Panc1 (cell line): ENCODE measurements around the gene PTGFR.

Source experiments
- POLR2AphosphoS5 ChIP-seq: IDR thresholded peaks from 2 replicates; pipeline ENCODE4 v1.6.1; 2012; ENCODE audit warnings: mild to moderate bottlenecking, low read depth, low read length, moderate library complexity
- SIN3A ChIP-seq: IDR thresholded peaks from 2 replicates; pipeline ENCODE4 v1.6.1; 2012; ENCODE audit warnings: low read depth, mild to moderate bottlenecking, low read length, moderate library complexity, borderline replicate concordance; ENCODE audit not compliant: insufficient read depth
- TCF7L2 ChIP-seq: IDR thresholded peaks from 2 replicates; pipeline ENCODE4 v1.6.1; 2011; ENCODE audit warnings: mild to moderate bottlenecking, low read depth, low read length, inconsistent platforms
- TF ChIP-seq, protein P1 (sequence below): fragments of 450-650 bp; IDR thresholded peaks from 2 replicates; pipeline ENCODE4 v1.5.1; 2017; ENCODE audit warnings: mild to moderate bottlenecking
- TF ChIP-seq, protein P2 (sequence below), 2 experiments: IDR thresholded peaks; 2 replicates each; pipeline ENCODE4 v1.6.1; 2011 to 2012; ENCODE audit warnings: low read depth in 2 of 2, control low read depth in 1 of 2, low read length in 1 of 2, mild to moderate bottlenecking in 1 of 2, moderate library complexity in 1 of 2; ENCODE audit not compliant: insufficient read depth in 1 of 2

DNA sequence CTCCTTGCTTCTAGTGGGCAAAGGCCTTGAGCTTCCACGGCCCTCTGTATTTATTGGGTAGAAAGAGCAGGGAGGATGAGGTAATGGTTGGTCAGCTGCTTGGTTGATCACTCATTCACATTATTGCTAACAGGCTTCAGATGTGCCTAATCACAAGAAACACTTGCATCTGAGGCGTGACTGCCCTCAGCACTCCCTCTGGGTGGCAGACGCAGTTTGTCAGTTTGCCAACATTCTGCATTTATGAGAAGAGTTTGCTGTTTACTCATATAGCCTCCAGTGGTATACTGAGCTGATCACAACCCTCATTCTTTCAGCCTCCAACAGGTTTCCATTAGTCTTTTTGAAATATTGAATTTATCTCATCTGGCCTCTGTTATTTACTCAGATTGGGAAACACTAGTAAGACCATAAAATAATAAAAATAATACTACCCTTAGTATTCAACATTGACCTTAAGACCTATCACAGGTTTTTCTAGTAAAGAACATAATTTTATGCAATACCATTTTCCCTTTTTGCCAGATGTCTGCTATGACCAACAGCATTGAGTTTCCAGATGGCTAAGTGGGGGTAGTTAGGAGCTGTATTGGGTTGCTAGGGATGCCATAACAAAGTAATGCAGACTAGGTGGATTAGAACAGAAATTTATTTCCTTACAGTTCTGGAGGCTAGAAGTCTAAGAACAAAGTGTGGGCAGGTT lies 53.3 kb downstream of the PTGFR start:
- TF ChIP-seq, protein P1, sequence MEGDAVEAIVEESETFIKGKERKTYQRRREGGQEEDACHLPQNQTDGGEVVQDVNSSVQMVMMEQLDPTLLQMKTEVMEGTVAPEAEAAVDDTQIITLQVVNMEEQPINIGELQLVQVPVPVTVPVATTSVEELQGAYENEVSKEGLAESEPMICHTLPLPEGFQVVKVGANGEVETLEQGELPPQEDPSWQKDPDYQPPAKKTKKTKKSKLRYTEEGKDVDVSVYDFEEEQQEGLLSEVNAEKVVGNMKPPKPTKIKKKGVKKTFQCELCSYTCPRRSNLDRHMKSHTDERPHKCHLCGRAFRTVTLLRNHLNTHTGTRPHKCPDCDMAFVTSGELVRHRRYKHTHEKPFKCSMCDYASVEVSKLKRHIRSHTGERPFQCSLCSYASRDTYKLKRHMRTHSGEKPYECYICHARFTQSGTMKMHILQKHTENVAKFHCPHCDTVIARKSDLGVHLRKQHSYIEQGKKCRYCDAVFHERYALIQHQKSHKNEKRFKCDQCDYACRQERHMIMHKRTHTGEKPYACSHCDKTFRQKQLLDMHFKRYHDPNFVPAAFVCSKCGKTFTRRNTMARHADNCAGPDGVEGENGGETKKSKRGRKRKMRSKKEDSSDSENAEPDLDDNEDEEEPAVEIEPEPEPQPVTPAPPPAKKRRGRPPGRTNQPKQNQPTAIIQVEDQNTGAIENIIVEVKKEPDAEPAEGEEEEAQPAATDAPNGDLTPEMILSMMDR: no peak
- TF ChIP-seq POLR2AphosphoS5: no peak
- TF ChIP-seq TCF7L2: no peak
- TF ChIP-seq SIN3A: no peak
- TF ChIP-seq, protein P2, sequence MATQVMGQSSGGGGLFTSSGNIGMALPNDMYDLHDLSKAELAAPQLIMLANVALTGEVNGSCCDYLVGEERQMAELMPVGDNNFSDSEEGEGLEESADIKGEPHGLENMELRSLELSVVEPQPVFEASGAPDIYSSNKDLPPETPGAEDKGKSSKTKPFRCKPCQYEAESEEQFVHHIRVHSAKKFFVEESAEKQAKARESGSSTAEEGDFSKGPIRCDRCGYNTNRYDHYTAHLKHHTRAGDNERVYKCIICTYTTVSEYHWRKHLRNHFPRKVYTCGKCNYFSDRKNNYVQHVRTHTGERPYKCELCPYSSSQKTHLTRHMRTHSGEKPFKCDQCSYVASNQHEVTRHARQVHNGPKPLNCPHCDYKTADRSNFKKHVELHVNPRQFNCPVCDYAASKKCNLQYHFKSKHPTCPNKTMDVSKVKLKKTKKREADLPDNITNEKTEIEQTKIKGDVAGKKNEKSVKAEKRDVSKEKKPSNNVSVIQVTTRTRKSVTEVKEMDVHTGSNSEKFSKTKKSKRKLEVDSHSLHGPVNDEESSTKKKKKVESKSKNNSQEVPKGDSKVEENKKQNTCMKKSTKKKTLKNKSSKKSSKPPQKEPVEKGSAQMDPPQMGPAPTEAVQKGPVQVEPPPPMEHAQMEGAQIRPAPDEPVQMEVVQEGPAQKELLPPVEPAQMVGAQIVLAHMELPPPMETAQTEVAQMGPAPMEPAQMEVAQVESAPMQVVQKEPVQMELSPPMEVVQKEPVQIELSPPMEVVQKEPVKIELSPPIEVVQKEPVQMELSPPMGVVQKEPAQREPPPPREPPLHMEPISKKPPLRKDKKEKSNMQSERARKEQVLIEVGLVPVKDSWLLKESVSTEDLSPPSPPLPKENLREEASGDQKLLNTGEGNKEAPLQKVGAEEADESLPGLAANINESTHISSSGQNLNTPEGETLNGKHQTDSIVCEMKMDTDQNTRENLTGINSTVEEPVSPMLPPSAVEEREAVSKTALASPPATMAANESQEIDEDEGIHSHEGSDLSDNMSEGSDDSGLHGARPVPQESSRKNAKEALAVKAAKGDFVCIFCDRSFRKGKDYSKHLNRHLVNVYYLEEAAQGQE (IDR thresholded peaks at IDR 0.05; ENCODE audit: insufficient read depth in 1 of 2, low read depth in 2 of 2, low read length in 1 of 2): no peak
